Gastrocnemius medialis (tissue), 4 donors: ENCODE measurements around the gene PIK3C2G.

Source experiments
- CTCF ChIP-seq, 5 experiments: fragments of 450-650 bp in 3 of 5; fragments of 200-600 bp in 2 of 5; sonication (generic) in 2 of 5; IDR thresholded peaks in 4 of 5; conservative IDR thresholded peaks in 1 of 5; 1 replicate in 4 of 5; 2 replicates in 1 of 5; pipeline ENCODE4 v1.5.1; 2016 to 2019; ENCODE audit warnings: antibody characterized with exemption in 5 of 5, mild to moderate bottlenecking in 3 of 5, moderate library complexity in 3 of 5
- POLR2A ChIP-seq, 2 donors: fragments of 450-650 bp; IDR thresholded peaks; one replicate each; pipeline ENCODE4 v1.6.1; 2017; ENCODE audit warnings: antibody characterized with exemption in 2 of 2, mild to moderate bottlenecking in 2 of 2, moderate library complexity in 2 of 2

DNA sequence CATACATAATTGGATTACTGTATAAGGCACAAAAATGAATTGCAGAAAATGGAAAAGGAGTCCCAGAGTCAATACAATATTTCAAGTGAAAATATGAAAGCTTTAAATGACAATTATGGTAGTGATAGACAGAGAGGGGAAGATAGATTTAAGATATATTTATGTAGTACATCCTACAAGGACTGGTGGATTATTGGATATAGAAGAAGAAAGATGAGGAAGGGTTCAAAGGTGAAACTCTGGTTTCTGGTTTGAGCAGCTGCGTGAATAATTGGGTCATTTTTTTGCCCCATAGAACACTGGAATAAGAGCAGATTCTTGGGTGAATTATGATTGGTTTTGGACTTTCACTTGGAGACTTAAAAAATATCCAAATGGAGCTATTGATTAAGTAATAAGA is 19.4 kb downstream of the PIK3C2G start:
- TF ChIP-seq POLR2A (IDR thresholded peaks at IDR 0.05) (no peak), CTCF (IDR thresholded peaks at IDR 0.05 in 4 of 5, conservative IDR thresholded peaks at IDR 0.05 in 1 of 5) (no peak)
